GM23338 (cell line): ENCODE measurements around the gene BTRC. TPM values are rescaled to one million over a fixed set of nuclear protein-coding genes. Genes with fewer than 3 reads are reported as not detected.
A peak's percentile ranks its signal among the peaks of the same experiment; 100 is the strongest.

Experiments used
- ATAC-seq: fragments of 200-7000 bp; cut with Tn5 transposase; 3 replicates; pipeline ENCODE4 v1.9.1; 2020
- DNase-seq: peaks from one replicate; pipeline ENCODE4 v3.0.0-alpha.2; 2015; ENCODE audit warnings: low spot score
- H2AFZ ChIP-seq: fragments of 200-600 bp; sonication (generic); 2 replicates; pipeline ENCODE4 v1.8.0; 2016; ENCODE audit warnings: antibody characterized with exemption, mild to moderate bottlenecking, moderate library complexity
- H3F3A ChIP-seq: fragments of 200-600 bp; sonication (generic); replicated peaks from 2 replicates; pipeline ENCODE4 v1.8.0; 2017; ENCODE audit warnings: antibody characterized with exemption, mixed run types, low read depth
- H3K27ac ChIP-seq: fragments of 200-600 bp; sonication (generic); 2 replicates; pipeline ENCODE4 v1.6.1; 2016; ENCODE audit warnings: low read depth
- H3K27me3 ChIP-seq: fragments of 200-600 bp; sonication (generic); 2 replicates; pipeline ENCODE4 v1.8.0; 2016; ENCODE audit warnings: mild to moderate bottlenecking, mixed run types, moderate library complexity; ENCODE audit not compliant: insufficient read depth
- H3K36me3 ChIP-seq: fragments of 200-600 bp; sonication (generic); 2 replicates; pipeline ENCODE4 v1.8.0; 2016; ENCODE audit warnings: mild to moderate bottlenecking; ENCODE audit not compliant: insufficient read depth
- H3K4me1 ChIP-seq: fragments of 200-600 bp; sonication (generic); 2 replicates; pipeline ENCODE4 v1.8.0; 2016; ENCODE audit warnings: mild to moderate bottlenecking, moderate library complexity; ENCODE audit not compliant: insufficient read depth
- H3K4me2 ChIP-seq: fragments of 200-600 bp; sonication (generic); 2 replicates; pipeline ENCODE4 v1.7.1; 2017; ENCODE audit warnings: mixed run types
- H3K4me3 ChIP-seq: fragments of 200-600 bp; sonication (generic); 2 replicates; pipeline ENCODE4 v1.6.1; 2016; ENCODE audit warnings: mixed run types
- H3K79me2 ChIP-seq: fragments of 200-600 bp; sonication (generic); replicated peaks from 2 replicates; pipeline ENCODE4 v1.8.0; 2017; ENCODE audit warnings: mild to moderate bottlenecking; ENCODE audit not compliant: insufficient read depth
- H3K9me2 ChIP-seq: fragments of 200-600 bp; sonication (generic); 2 replicates; pipeline ENCODE4 v1.8.0; 2017; ENCODE audit not compliant: insufficient read depth
- H4K20me1 ChIP-seq: fragments of 200-600 bp; sonication (generic); replicated peaks from 2 replicates; pipeline ENCODE4 v1.8.0; 2017; ENCODE audit warnings: mild to moderate bottlenecking; ENCODE audit not compliant: insufficient read depth
- H3K27ac Mint-ChIP-seq: 2 replicates; pipeline ENCODE4 v1.8.0; 2020; ENCODE audit warnings: inconsistent platforms, mild to moderate bottlenecking, moderate library complexity, mixed read lengths
- H3K27me3 Mint-ChIP-seq: 3 replicates; pipeline ENCODE4 v1.8.0; 2022; ENCODE audit warnings: low read depth, mild to moderate bottlenecking, moderate library complexity, mixed read lengths, inconsistent platforms; ENCODE audit not compliant: insufficient read depth, poor library complexity
- H3K36me3 Mint-ChIP-seq: 3 replicates; pipeline ENCODE4 v1.8.0; 2021; ENCODE audit warnings: low read depth, mild to moderate bottlenecking, inconsistent platforms, moderate library complexity, mixed read lengths
- H3K4me1 Mint-ChIP-seq: 3 replicates; pipeline ENCODE4 v1.8.0; 2020; ENCODE audit warnings: mild to moderate bottlenecking, inconsistent platforms, mixed read lengths
- H3K4me3 Mint-ChIP-seq: 3 replicates; pipeline ENCODE4 v1.8.0; 2021; ENCODE audit warnings: moderate library complexity, mild to moderate bottlenecking, inconsistent platforms, mixed read lengths
- H3K9me3 Mint-ChIP-seq: 3 replicates; pipeline ENCODE4 v1.8.0; 2020; ENCODE audit warnings: moderate library complexity, mild to moderate bottlenecking, inconsistent platforms, mixed read lengths
- CREB1 ChIP-seq: fragments of 250-450 bp; sonication (Bioruptor Pico); IDR thresholded peaks from 2 replicates; pipeline ENCODE4 v1.5.0; 2020; ENCODE audit warnings: low read depth, mild to moderate bottlenecking, moderate library complexity
- CTCF ChIP-seq, 2 experiments: fragments of 200-600 bp in 1 of 2; sonication (generic) in 1 of 2; conservative IDR thresholded peaks; 2 replicates each; pipeline versions ENCODE4 v1.5.1 to v1.6.1; 2016 to 2017; ENCODE audit warnings: antibody characterized with exemption in 2 of 2, low read depth in 2 of 2, mild to moderate bottlenecking in 2 of 2, moderate library complexity in 1 of 2
- ETS1 ChIP-seq: IDR thresholded peaks from 2 replicates; pipeline ENCODE4 v1.6.1; 2016; ENCODE audit warnings: antibody characterized with exemption
- EZH2 ChIP-seq: fragments of 200-600 bp; sonication (generic); IDR thresholded peaks from one replicate; pipeline ENCODE4 v1.8.0; 2017; ENCODE audit warnings: antibody characterized with exemption, mild to moderate bottlenecking, low read depth; ENCODE audit not compliant: unreplicated experiment
- EZH2phosphoT487 ChIP-seq: fragments of 200-600 bp; sonication (generic); IDR thresholded peaks from one replicate; pipeline ENCODE4 v1.8.1; 2018; ENCODE audit warnings: antibody characterized with exemption; ENCODE audit not compliant: unreplicated experiment
- JUNB ChIP-seq: IDR thresholded peaks from one replicate; pipeline ENCODE4 v1.6.1; 2016; ENCODE audit warnings: antibody characterized with exemption; ENCODE audit not compliant: unreplicated experiment
- POLR2AphosphoS5 ChIP-seq: IDR thresholded peaks from 2 replicates; pipeline ENCODE4 v1.6.1; 2016; ENCODE audit warnings: antibody characterized with exemption, low read depth
- REST ChIP-seq: IDR thresholded peaks from one replicate; pipeline ENCODE4 v1.6.1; 2018; ENCODE audit warnings: antibody characterized with exemption; ENCODE audit not compliant: unreplicated experiment
- STAT1 ChIP-seq: IDR thresholded peaks from one replicate; pipeline ENCODE4 v1.6.1; 2016; ENCODE audit warnings: antibody characterized with exemption; ENCODE audit not compliant: unreplicated experiment
- polyA plus RNA-seq: library from polyadenylated mRNA; unstranded; fragments of >200 nt; fragmentation: Nextera tagmentation; extraction: Ambion mirVana; gene quantifications from 2 replicates; pipeline ENCODE4 v1.2.1, GENCODE V29; 2016
- total RNA-seq: library from RNA; depleted of rRNA; stranded (reverse); fragments of >200 nt; shearing (Covaris generic); gene quantifications from 2 replicates; pipeline ENCODE4 v1.2.3, GENCODE V29; 2014

Gene BTRC
- total and polyA plus RNA-seq, 2 experiments from 2014 or later, result 10.0 to 17.5 TPM

GRCh38 chr10:101558204-101558603 lies 204.2 kb downstream of the BTRC start (continued):
- TF ChIP-seq REST (no peak), POLR2AphosphoS5 (no peak), CTCF (conservative IDR thresholded peaks at IDR 0.05; ENCODE audit: low read depth in 2 of 2) (no peak), EZH2phosphoT487 (no peak), CREB1 (CRISPR knock-in tag) (no peak)

- Histone ChIP-seq H3F3A (no peaks in the 10 kb centered on the region), H3K4me1 (no peaks in the 10 kb centered on the region), H2AFZ (no peak overlapping the region), H3K27me3 (no peaks in the 10 kb centered on the region), H4K20me1 (no peaks in the 10 kb centered on the region), H3K4me3 (no peak overlapping the region), H3K27ac (no peak overlapping the region), H3K36me3 (no peaks in the 10 kb centered on the region), H3K79me2 (no peaks in the 10 kb centered on the region), H3K9me2 (no peaks in the 10 kb centered on the region), H3K4me2 (no peak overlapping the region)
- no peaks in the 10 kb centered on the region for H3K36me3 Mint-ChIP-seq
- H3K27ac Mint-ChIP-seq, result 0 out of 2 replicates have a peak overlapping the region, but pooled peaks have one; percentile 67
- no peaks in the 10 kb centered on the region; the same call in 2 of the 3 replicates for H3K9me3 Mint-ChIP-seq
- peaks cover 5% of the 10 kb centered on the region for H3K27me3 Mint-ChIP-seq
- no peak overlapping the region for H3K4me3 Mint-ChIP-seq
- DNase-seq (no peak), ATAC-seq (no peak)
- H3K4me1 Mint-ChIP-seq, result peaks cover 2% of the 10 kb centered on the region; the same call in 2 of the 3 replicates
- TF ChIP-seq POLR2AphosphoS5 (no peak), STAT1 (no peak), JUNB (no peak), REST (no peak), ETS1 (no peak), EZH2 (no peak), EZH2phosphoT487 (no peak), CREB1 (CRISPR knock-in tag) (no peak)
These were observed 205.0 kb downstream of the BTRC start for GRCh38 chr10:101558671-101559595.
